Measurements from ENCODE around the gene TENM3.

TENM3 gene

GRCh38 chr4:182552948-182553347 lies 309.7 kb downstream of the TENM3 start:
- peak; percentile 57; the same call in 1 of the 2 replicates for TF ChIP-seq ZNF18 (tag by site-specific recombination; IDR thresholded peaks at IDR 0.05)
- no peak for TF ChIP-seq ZNF157 (tag by site-specific recombination; IDR thresholded peaks at IDR 0.05)
- Histone ChIP-seq H3K36me3 (ENCODE audit: control insufficient read depth in 2 of 2, insufficient read depth in 1 of 2, low read length in 2 of 2) (no peaks in the 10 kb centered on the region), H3K27ac (ENCODE audit: extremely low read depth, low read depth, low read length) (no peak overlapping the region), H3K9me3 (ENCODE audit: control insufficient read depth, insufficient read depth, low read depth, low read length) (no peaks in the 10 kb centered on the region), H3K4me1 (ENCODE audit: control insufficient read depth, insufficient read depth, low read length) (peaks cover 8% of the 10 kb centered on the region), H3K4me3 (ENCODE audit: low read depth, low read length) (no peak overlapping the region)
- CTCF ChIA-PET = interaction anchor here (0.7 kb wide), 1 partner anchor 182 kb away, joined by 3 read pairs; no protein-coding TSS in a partner anchor
- POLR2A ChIA-PET = no interaction called here

GRCh38 chr4:182553653-182554052 lies 310.5 kb downstream of the TENM3 start:
- Histone ChIP-seq H3K4me1 (ENCODE audit: control insufficient read depth, insufficient read depth, low read length) (peaks cover 8% of the 10 kb centered on the region), H3K27ac (ENCODE audit: extremely low read depth, low read depth, low read length) (no peak overlapping the region), H3K36me3 (ENCODE audit: control insufficient read depth in 2 of 2, insufficient read depth in 1 of 2, low read length in 2 of 2) (no peaks in the 10 kb centered on the region), H3K4me3 (ENCODE audit: low read depth, low read length) (no peak overlapping the region), H3K9me3 (ENCODE audit: control insufficient read depth, insufficient read depth, low read depth, low read length) (no peaks in the 10 kb centered on the region)
- POLR2A ChIA-PET = no interaction called here
- CTCF ChIA-PET = no interaction called here
- TF ChIP-seq ZNF830 (tag by site-specific recombination; IDR thresholded peaks at IDR 0.05; ENCODE audit: low read depth) (no peak), PRDM6 (tag by site-specific recombination; IDR thresholded peaks at IDR 0.05) (peak; percentile 16; the same call in 1 of the 2 replicates), ZBTB48 (tag by site-specific recombination; IDR thresholded peaks at IDR 0.05) (peak; percentile 89), PRDM1 (tag by site-specific recombination; IDR thresholded peaks at IDR 0.05) (peak; percentile 44; the same call in 1 of the 2 replicates), CTCF (tag by site-specific recombination; IDR thresholded peaks at IDR 0.05) (no peak), MYNN (tag by site-specific recombination; IDR thresholded peaks at IDR 0.05; ENCODE audit: borderline replicate concordance) (no peak), ZSCAN23 (tag by site-specific recombination; IDR thresholded peaks at IDR 0.05) (no peak)

DNA sequence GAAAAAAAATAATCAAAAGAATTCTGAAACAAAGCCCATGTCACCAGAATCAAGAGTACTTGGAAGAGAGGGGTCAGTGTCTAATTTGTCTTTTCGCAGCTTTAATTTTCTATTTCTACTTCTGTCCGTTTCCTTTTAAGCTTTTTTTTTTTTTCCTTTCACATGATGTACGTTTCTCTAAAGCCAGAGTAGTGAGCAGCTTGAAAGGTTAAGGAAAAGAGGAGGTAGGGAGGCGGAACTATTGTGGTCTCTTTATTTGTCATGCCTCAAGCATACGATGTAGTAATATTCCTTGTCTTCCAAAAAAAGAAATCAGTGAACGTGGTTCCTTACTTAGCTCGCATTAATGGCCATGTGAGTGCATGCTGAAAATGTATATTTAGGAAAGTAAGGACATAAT lies 311.5 kb downstream of the TENM3 start:
- POLR2A ChIA-PET = no interaction called here
- CTCF ChIA-PET = no interaction called here
- Histone ChIP-seq H3K4me1 (ENCODE audit: control insufficient read depth, insufficient read depth, low read length) (peaks cover 8% of the 10 kb centered on the region), H3K4me3 (ENCODE audit: low read depth, low read length) (no peak overlapping the region), H3K27ac (ENCODE audit: extremely low read depth, low read depth, low read length) (no peak overlapping the region), H3K9me3 (ENCODE audit: control insufficient read depth, insufficient read depth, low read depth, low read length) (no peaks in the 10 kb centered on the region), H3K36me3 (ENCODE audit: control insufficient read depth in 2 of 2, insufficient read depth in 1 of 2, low read length in 2 of 2) (no peaks in the 10 kb centered on the region)
- TF ChIP-seq ZBTB17 (tag by site-specific recombination; IDR thresholded peaks at IDR 0.05) = no peak
- TF ChIP-seq MYNN (tag by site-specific recombination; IDR thresholded peaks at IDR 0.05; ENCODE audit: borderline replicate concordance) = no peak
- TF ChIP-seq ZNF423 (tag by site-specific recombination; IDR thresholded peaks at IDR 0.05) = no peak
- TF ChIP-seq, protein P1, sequence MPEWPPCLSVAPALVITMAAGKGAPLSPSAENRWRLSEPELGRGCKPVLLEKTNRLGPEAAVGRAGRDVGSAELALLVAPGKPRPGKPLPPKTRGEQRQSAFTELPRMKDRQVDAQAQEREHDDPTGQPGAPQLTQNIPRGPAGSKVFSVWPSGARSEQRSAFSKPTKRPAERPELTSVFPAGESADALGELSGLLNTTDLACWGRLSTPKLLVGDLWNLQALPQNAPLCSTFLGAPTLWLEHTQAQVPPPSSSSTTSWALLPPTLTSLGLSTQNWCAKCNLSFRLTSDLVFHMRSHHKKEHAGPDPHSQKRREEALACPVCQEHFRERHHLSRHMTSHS (tag by site-specific recombination; IDR thresholded peaks at IDR 0.05) = no peak
- TF ChIP-seq ZNF366 (tag by site-specific recombination; conservative IDR thresholded peaks at IDR 0.05) = no peak
- no peak for TF ChIP-seq ZNF37A (tag by site-specific recombination; IDR thresholded peaks at IDR 0.05)
- no peak for TF ChIP-seq ZNF292 (tag by site-specific recombination; IDR thresholded peaks at IDR 0.05; ENCODE audit: borderline replicate concordance, low read depth)
- TF ChIP-seq ZNF114 (tag by site-specific recombination; IDR thresholded peaks at IDR 0.05) = no peak
- TF ChIP-seq ZBTB8A (tag by site-specific recombination; IDR thresholded peaks at IDR 0.05) = no peak
- TF ChIP-seq, protein P2, sequence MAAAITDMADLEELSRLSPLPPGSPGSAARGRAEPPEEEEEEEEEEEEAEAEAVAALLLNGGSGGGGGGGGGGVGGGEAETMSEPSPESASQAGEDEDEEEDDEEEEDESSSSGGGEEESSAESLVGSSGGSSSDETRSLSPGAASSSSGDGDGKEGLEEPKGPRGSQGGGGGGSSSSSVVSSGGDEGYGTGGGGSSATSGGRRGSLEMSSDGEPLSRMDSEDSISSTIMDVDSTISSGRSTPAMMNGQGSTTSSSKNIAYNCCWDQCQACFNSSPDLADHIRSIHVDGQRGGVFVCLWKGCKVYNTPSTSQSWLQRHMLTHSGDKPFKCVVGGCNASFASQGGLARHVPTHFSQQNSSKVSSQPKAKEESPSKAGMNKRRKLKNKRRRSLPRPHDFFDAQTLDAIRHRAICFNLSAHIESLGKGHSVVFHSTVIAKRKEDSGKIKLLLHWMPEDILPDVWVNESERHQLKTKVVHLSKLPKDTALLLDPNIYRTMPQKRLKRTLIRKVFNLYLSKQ (tag by site-specific recombination; IDR thresholded peaks at IDR 0.05; ENCODE audit: borderline replicate concordance) = no peak
- no peak for TF ChIP-seq ZNF585B (tag by site-specific recombination; IDR thresholded peaks at IDR 0.05)
- TF ChIP-seq ZNF600 (tag by site-specific recombination; IDR thresholded peaks at IDR 0.05) = no peak
